GM21619 (cell line): ENCODE measurements around the gene VWF.
"Not testable (repeated sequence)": the region's sequence is repeated elsewhere in the genome, so short reads cannot be mapped to it uniquely, and the experiment has no call there.

Source experiments
- ATAC-seq: cut with Tn5 transposase; IDR thresholded peaks from one replicate; pipeline ENCODE4 v1.9.1; 2021; ENCODE audit not compliant: unreplicated experiment

The VWF gene

GRCh38 chr12:6038160-6038559, 86.3 kb downstream of the VWF start:
- ATAC-seq = peak; percentile 68

GRCh38 chr12:6037459-6037858, 87.0 kb downstream of the VWF start:
- ATAC-seq = no peak

- ATAC-seq = no peak
Observed at GRCh38 chr12:6036509-6036908, 88.0 kb downstream of the VWF start.

GRCh38 chr12:6034596-6034995, 89.9 kb downstream of the VWF start:
- ATAC-seq = no peak

GRCh38 chr12:6033546-6033945, 90.9 kb downstream of the VWF start:
- ATAC-seq = no peak

DNA sequence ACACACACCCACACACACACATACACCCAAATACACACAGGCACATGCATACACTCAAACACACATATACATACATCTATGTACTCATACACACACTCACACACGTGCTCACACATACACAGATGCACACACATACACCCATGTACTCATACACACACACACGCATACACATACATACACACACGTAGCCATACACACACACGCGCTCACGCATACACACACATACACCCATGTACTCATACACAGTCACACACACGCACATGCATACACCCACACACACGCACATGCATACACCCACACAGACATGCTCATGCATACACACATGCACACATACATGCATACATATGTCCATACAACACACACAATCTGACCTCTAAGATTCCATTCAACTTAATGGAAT, 91.7 kb downstream of the VWF start:
- ATAC-seq = no peak

GRCh38 chr12:6031001-6031400, 93.5 kb downstream of the VWF start:
- no peak for ATAC-seq

GRCh38 chr12:6030081-6030480, 94.4 kb downstream of the VWF start:
- no peak for ATAC-seq

DNA sequence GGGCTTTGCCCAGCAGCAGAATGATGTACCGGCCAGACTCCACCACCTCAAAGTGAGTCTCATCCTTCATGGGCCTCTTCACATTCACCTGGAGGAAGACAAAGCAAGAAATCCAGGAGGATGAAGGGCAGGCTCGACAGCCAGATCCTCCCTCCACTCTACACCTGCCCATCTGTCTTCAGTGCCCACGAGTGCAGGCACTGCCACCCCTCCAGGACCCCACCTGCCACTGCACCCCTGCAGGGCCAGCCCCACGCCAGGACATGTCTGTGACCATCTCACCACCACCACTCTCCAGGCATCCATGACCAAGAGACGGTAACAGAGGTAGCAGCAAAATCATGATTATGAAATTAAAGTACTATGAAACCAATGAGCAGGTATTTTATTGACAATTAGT, 95.1 kb downstream of the VWF start:
- no peak for ATAC-seq

GRCh38 chr12:6026998-6027397, 97.5 kb downstream of the VWF start:
- ATAC-seq = no peak

DNA sequence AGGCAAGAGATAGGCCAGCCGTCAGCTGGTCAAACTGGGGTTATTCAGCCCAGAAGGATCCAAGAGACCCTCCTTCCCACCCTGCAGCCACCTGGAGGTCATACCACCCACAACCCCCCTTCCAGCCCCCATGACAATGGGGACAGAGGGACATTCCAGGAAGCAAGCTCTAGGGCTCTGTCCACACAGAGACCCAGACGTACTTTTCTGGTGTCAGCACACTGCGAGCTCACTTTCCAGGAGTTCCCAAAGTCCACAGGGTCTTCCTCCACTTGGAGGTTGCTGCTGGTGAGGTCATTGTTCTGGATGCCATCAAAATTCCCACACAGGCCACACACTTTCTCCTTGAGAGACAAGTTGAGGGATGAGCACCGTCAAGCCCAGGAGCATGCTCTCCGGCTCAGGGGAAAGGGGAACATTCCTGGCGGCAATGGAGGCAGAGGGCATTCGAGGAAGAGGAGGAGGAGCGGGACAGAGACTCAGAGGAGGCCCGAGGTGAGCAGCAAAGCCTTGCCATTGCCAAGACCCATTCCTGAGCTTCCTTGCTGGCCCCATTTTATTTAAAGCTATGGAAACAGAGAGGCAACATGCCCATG, 98.7 kb downstream of the VWF start:
- not testable (repeated sequence) for ATAC-seq

GRCh38 chr12:6024066-6024465, 100.4 kb downstream of the VWF start:
- not testable (repeated sequence) for ATAC-seq

GRCh38 chr12:6020930-6021329, 103.5 kb downstream of the VWF start:
- no peak for ATAC-seq

GRCh38 chr12:6020511-6020910, 104.0 kb downstream of the VWF start:
- not testable (repeated sequence) for ATAC-seq

- ATAC-seq = not testable (repeated sequence)
Observed at GRCh38 chr12:6019256-6019655, 105.2 kb downstream of the VWF start.

DNA sequence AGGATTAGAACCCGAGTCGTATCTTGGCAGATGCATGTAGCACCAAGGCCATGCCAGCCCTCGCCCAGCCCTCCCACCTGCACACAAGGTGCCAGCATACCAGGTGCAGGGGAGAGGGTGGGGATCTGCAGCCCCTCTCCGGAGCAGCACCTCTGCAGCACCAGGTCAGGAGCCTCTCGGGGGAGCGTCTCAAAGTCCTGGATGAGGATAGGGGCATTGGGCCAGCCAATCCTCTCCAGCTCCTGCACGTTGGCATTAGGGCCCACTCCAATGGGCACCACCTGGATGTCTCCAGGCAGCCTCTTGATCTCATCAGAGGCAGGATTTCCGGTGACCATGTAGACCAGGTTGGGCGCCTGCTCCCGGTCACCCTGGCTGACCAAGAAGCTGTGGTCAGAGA, 106.2 kb downstream of the VWF start:
- no peak for ATAC-seq

DNA sequence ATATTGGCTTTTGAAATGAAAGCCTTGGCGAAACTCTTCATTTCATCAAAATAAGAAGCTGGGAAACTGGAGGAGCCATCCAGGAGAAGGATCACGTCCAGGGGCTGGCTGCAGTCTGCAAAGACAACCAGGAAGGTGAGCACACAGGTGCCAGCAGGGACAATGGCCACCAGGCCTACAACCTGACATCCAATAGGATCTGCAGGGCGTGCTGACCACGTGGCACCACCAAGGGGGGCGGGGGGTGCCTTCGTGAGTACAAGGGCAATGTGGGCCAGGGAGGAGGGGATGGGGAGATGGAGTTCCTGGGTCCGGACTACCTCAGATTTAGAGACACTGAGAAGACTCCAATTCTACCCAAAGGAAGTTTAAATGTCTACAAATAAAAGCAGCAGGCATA, 107.7 kb downstream of the VWF start:
- ATAC-seq = no peak

- not testable (repeated sequence) for ATAC-seq
Observed at GRCh38 chr12:6016004-6016403, 108.5 kb downstream of the VWF start.

DNA sequence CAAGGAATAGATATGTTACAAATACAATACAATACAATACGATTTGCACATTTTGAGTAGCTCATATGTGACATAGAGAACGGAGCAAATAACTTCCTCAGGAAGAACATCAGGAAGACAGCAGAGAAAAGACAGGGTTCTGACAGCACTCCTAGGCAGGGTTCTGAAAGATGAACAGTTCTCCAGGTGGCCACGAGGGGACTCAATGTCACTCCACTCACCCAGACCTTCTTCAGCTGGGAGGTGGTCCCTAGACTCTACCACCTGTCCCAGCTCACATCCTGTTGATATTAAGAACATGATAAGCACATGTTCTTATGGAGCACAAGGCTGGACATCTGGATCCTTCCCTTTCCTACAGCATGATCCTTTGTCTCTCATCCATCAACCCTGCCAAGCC, 109.2 kb downstream of the VWF start:
- ATAC-seq = not testable (repeated sequence)

DNA sequence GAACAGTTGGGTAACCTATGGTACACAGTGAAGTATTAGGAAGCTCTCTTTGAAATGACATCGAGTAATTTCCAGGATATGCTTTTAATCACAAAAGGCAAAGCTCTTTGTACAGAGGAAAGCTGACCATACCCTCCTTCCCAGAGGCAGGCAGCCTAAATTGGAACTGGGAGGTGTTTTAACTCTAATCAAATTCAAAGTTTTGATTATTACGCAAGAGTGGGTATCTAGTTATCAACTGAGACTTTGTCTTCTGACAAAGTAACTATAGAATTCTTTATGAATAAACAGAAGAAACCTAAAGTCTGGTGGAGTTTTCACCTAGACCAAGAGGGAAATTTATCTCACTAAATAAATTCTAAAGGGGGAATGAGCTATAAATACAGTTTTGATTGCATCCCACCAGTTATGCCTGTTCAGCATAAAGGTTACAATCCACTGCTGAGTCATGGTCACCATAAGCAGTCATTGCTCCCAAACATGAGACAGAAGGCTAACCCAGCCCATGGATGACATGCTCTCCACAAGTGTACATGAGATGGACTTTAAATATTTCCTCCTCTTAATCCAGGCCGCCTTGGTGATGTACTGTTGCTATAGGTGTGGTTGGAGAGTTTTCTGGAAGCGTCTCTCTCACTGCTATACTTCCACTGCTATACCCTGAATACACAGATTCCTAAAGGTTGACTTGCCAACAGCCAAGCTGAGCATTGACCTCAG, 113.7 kb downstream of the VWF start:
- ATAC-seq = not testable (repeated sequence)

GRCh38 chr12:5997260-5997659, 127.2 kb downstream of the VWF start:
- ATAC-seq = no peak

GRCh38 chr12:5996459-5996858, 128.0 kb downstream of the VWF start:
- ATAC-seq = no peak

GRCh38 chr12:5989621-5990020, 134.8 kb downstream of the VWF start:
- ATAC-seq = no peak
